Subcutaneous adipose tissue (tissue), 4 donors: Measurements from ENCODE around the gene ASXL2. TPM values are rescaled to one million over a fixed set of nuclear protein-coding genes. Genes with fewer than 3 reads are reported as not detected.

Experiments used
- total RNA-seq, 4 donors: library from RNA; depleted of rRNA; stranded (reverse); fragments of >200 nt; gene quantifications; one replicate each; pipeline ENCODE4 v1.1.0, GENCODE V29; 2016
- TF ChIP-seq, protein P1 (sequence below): fragments of 450-650 bp; IDR thresholded peaks from one replicate; pipeline ENCODE4 v1.5.1; 2016; ENCODE audit warnings: low read depth, mild to moderate bottlenecking, control low read depth, antibody characterized with exemption, moderate library complexity

ASXL2 gene
- total RNA-seq, 4 donors from 2014 or later, result 17.0 to 23.5 (median 18.9) TPM

DNA sequence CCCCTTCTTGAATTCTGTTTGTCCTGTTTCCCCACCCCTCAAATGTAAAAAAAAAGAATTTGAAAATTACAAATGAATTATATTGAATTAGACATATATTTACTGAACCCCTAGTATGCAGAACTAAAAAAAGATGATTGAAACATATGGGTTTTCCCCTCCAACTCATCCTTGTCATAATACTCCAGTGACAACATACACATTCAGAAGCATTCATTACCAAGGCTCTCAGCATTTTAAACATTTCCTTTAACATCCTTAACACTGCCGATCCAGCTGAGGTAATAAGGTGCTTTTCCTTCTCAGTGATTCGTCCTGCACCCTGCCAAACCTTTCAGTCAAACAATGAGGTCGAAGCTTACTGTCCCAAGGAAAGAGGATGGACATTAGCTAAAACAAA lies 151.8 kb downstream of the ASXL2 start:
- TF ChIP-seq, protein P1, sequence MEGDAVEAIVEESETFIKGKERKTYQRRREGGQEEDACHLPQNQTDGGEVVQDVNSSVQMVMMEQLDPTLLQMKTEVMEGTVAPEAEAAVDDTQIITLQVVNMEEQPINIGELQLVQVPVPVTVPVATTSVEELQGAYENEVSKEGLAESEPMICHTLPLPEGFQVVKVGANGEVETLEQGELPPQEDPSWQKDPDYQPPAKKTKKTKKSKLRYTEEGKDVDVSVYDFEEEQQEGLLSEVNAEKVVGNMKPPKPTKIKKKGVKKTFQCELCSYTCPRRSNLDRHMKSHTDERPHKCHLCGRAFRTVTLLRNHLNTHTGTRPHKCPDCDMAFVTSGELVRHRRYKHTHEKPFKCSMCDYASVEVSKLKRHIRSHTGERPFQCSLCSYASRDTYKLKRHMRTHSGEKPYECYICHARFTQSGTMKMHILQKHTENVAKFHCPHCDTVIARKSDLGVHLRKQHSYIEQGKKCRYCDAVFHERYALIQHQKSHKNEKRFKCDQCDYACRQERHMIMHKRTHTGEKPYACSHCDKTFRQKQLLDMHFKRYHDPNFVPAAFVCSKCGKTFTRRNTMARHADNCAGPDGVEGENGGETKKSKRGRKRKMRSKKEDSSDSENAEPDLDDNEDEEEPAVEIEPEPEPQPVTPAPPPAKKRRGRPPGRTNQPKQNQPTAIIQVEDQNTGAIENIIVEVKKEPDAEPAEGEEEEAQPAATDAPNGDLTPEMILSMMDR, result no peak

DNA sequence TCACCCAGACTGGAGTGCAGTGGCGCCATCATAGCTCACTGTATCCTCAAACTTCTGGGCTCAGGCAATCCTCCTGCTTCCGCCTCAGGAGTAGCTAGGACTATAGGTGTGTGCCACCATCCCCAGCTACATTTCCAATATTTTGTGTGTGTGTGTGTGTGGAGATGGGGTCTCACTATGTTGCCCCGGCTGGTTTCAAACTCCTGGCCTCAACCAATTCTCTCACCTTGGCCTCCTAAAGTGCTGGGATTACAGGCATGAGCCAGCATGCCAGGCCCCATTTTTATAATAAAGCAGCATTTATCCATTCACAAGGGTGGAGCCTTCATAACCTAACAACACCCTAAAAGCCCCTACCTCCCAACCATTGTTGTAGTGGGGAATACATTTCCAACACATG lies 152.4 kb downstream of the ASXL2 start:
- TF ChIP-seq, protein P1, result no peak

DNA sequence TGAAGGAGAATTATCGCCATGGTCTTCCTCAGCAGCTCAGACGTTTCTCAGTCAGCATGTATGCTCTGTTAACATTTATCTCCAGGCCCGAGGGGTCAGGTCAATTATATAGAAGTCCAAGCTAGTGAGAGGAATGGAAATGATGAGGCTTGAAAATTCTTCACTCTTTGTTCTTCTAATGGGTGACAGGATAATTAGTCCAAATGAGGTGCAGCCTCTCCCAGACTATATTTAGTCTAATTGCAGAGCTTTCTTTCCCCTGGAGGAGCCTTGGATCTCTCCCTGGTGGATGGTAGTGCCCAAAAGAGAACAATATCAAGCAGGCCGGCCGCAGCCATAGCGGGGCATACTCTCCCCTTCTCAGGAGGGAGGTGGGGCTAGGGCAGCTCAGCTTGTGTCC lies 153.5 kb downstream of the ASXL2 start:
- TF ChIP-seq, protein P1, result no peak

DNA sequence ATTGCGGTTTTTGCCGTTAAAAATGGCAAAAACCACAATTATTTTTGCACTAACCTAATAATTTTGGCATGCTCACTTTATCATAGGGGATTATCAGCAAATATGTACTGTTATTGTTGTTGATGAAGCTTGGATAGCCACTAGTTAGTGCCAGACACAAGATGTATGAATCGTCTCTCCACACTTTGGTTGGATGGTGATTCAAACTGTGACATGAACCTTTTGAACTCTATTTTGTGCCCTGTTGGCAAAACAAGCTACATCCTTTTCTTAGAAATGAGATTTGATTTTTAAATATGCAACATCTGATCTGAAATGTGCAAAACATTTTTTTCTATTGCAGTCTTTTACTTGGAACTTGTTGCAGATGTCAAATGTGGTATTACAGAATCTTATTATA lies 156.1 kb downstream of the ASXL2 start:
- TF ChIP-seq, protein P1, result no peak

DNA sequence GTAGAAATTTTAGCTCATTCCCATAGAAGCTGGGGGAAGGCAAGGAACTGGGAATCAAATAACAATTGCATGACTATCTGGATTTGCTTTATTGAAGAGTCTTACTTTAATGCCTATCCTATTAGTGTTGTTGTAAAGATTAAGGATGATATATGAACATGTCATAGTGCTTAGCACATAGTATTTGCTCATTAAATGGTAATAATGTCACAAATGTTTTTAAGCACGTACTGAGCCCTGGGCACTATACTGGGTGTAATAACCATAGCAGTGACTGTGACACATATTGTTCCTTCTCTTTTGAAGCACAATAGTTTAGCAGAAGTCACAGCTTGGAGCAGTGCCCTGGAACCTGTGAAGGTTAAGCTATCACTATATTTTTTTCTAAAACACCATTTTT lies 157.7 kb downstream of the ASXL2 start:
- TF ChIP-seq, protein P1, result no peak

DNA sequence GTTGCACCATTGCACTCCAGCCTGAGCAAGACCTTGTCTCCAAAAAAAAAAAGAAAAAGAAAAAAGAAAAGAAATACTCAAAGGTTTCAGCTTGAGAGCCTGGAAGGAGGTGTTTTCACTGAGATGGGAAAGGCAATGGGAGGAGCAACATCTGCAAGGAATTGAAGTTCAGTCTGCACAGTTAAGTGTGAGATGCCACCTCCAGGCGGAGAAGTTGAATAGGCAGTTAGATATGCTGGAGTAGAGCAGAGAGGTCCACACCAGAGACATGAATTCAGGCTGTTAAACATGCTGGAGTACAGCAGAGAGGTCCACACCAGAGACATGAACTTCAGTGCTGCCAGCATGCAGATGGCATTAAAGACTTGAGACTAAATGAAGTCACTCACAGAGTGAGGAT lies 163.5 kb downstream of the ASXL2 start:
- TF ChIP-seq, protein P1, result no peak

DNA sequence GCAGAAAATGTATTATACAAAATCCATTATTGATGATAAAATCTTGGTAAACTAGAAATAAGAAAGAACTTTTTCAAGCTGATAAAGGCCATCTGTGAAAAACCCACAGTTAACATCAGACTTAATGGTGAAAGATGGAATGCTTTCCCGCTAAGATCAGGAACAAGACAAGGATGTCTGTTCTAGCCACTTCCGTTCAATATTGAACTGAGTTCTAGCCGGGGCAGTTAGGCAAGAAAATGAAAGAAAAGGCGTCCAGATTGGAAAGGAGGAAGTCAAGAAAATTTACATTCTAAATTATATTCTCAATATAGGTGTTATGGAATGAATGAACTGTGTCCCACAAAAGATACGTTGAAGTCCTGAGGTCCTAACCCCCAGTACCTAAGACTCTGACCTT lies 165.8 kb downstream of the ASXL2 start:
- TF ChIP-seq, protein P1, result no peak
